ENCODE results near the gene AAMP. TPM values are rescaled to one million over a fixed set of nuclear protein-coding genes. Genes with fewer than 3 reads are reported as not detected.
"Not testable (repeated sequence)": the region's sequence is repeated elsewhere in the genome, so short reads cannot be mapped to it uniquely, and the experiment has no call there.

The AAMP gene
- polyA plus RNA-seq, 3 donors, result 64.6 to 142 (median 105) TPM

DNA sequence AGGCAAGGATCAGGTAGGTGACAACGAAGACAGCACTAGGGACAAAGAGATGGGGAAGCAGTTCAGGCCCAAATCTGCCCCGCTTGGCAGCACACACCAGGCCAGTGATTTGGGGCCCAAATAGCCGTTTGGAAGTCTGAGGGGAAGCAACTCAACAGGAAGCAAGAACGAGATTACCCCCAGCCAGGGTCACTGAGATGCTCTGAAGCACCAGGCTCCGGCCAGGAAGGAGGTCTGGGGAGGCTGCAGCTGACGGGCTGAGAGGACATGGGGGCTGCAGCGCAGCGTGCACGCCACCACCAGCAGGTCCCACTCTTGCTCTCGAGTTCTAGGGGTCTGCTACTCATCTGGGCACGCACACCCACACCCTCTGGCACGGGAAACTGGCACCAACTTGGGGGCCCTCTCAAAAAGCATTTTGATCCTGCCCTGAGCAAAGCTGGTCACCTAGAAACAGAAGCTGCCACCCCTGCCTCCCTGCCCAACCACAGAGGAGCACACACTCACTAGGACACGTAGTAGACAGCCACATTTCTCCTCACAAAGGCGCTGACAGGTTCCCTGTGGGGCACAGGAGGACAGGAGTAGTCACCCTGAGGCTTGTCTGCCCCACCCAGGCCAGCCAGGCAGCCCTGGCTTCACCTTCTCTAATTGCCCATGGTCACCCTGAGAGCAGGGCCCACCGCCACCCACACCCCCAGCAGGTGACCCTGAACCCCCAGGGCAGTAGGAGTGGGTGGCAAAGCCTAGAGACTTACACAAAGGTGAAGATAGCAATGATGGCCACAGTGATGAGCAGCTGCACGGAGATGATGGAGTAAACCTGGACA is 8.8 kb upstream of the AAMP start:
- 81 to 84% (median 81%) methylated on average over 16 of the region's 16 CpGs for WGBS, 3 donors
- no peak overlapping the region for H3K27ac ChIP-seq (ENCODE audit: low read depth, low read length)

DNA sequence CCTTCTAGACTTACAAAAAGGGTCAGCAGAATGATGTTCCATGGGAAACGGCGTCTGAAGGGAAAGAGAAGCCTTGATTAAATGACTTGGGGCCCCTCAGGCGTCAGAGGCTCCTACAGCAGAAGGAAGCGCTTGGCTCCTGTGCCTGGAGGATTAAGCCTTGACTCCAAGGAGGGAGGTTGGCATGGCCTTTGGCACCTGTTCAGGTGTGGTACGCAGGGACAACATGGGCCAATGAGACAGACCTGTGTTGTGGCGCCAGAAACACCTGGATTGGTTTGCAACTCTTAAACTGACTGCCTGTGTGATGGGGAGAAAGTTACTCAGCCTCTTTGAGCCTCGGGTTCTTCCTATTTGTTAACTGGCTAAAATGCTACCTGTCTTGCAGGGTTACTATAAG is 8.0 kb upstream of the AAMP start:
- 54 to 89% (median 64%) methylated on average over 7 of the region's 7 CpGs for WGBS, 3 donors
- no peak overlapping the region for H3K27ac ChIP-seq (ENCODE audit: low read depth, low read length)

DNA sequence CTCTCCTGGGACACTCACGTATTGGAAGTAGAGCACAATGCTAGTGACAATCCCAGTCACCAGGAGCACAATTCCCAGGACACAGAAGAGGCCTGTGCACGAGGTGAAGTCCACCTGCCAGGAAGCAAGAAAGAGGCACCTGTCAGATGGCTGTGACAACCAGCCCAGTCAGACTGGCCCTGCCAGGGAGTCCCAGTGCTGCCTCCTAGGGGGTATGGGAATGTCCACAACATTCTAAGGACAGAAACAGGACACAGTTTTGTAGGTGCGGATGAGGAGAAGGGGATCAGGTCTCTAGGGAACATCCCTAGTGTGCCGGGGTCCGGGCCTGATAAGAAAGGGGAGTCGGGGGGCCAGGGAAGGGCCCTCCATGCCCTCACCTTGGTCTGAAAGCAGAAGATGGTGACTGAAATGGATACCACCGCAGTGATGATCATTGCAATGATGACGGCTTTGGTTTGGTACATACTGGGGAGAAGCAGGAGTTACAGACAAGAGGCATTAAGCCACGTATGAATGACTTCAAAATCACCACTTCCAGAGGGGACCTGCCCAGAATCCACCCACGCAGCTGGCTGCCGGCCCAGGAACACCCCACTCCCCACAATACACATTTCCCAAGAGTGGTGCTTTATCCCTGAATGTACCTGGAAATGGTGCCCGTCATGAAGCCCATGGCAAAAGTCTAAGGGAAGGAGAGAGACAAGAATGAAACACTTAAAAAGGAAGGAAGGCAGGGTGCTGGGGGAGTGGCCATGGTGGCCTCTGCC is 7.2 kb upstream of the AAMP start:
- no peak overlapping the region for H3K27ac ChIP-seq (ENCODE audit: low read depth, low read length)
- WGBS, 3 donors, result 77 to 82% (median 77%) methylated on average over 12 of the region's 12 CpGs

DNA sequence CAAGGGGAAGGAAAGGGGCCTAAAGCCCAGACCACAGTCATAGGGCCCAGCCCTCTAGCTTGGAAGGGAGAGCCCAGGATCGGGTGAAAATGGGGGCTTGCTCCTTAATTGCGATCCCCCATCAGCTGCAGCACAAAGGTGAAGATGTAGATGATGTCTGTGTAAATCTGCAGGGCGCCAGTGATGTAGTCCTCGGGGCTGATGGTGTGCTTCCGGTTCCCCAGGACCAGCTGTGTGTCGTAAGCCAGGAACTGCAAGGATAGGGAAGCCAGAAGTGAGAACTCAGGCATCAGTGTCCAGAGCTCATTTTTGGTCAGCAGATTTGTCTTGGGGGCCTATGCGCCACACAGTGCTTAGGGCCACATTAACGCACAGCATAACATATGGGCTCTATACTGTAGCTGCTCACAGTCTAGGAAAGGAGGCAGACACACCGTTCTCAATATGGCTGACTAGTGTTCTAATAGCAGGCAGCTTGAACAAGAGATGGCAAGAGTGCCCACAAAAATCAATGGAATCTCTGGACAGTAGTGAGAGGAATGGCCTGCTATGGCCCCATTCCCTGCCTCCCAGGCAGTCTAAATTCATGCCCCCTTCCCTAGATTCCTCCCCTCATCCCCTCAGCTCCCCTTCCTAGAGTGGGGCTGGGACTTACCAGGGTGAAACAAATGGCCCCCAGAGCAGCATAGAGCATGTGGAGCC is 5.6 kb upstream of the AAMP start:
- WGBS, 3 donors, result 71 to 81% (median 79%) methylated on average over 9 of the region's 9 CpGs
- no peak overlapping the region for H3K27ac ChIP-seq (ENCODE audit: low read depth, low read length)

- H3K27ac ChIP-seq (ENCODE audit: low read depth, low read length), result no peak overlapping the region
- WGBS, 3 donors, result 65 to 75% (median 74%) methylated on average over 4 of the region's 4 CpGs
These were observed 4.6 kb upstream of the AAMP start for GRCh38 chr2:218274586-218274985.

GRCh38 chr2:218273908-218274249 is 3.9 kb upstream of the AAMP start:
- 54 to 81% (median 70%) methylated on average over 2 of the region's 2 CpGs for WGBS, 3 donors
- H3K27ac ChIP-seq (ENCODE audit: low read depth, low read length), result no peak overlapping the region

- WGBS, 3 donors, result 75 to 87% (median 79%) methylated on average over 8 of the region's 8 CpGs
- not testable (repeated sequence) for H3K27ac ChIP-seq (ENCODE audit: low read depth, low read length)
These were observed 3.4 kb upstream of the AAMP start for GRCh38 chr2:218273214-218273907.

GRCh38 chr2:218272531-218273212 is 2.7 kb upstream of the AAMP start:
- WGBS, 3 donors, result 18 to 25% (median 22%) methylated on average over 18 of the region's 18 CpGs
- no peak overlapping the region for H3K27ac ChIP-seq (ENCODE audit: low read depth, low read length)

GRCh38 chr2:218271865-218272530 is 2.1 kb upstream of the AAMP start:
- H3K27ac ChIP-seq (ENCODE audit: low read depth, low read length), result no peak overlapping the region
- WGBS, 3 donors, result 32 to 61% (median 47%) methylated on average over 5 of the region's 5 CpGs

DNA sequence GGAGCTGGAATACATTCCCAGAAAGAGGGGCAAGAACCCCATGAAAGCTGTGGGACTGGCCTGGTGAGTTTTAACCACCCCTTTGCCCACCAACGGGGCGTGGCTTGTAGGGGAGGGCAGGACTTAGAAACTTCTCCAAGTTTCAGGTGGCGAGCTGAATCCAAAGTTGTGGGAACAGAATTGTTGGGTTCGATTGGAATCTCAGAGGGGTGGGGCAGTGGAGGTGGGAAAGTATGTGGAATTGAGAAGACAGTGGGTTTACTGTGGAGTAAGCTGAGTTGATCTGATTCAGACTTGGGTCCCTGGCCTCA is 1.5 kb upstream of the AAMP start:
- no peak overlapping the region for H3K27ac ChIP-seq (ENCODE audit: low read depth, low read length)
- WGBS, 3 donors, result 19 to 53% (median 42%) methylated on average over 4 of the region's 4 CpGs

DNA sequence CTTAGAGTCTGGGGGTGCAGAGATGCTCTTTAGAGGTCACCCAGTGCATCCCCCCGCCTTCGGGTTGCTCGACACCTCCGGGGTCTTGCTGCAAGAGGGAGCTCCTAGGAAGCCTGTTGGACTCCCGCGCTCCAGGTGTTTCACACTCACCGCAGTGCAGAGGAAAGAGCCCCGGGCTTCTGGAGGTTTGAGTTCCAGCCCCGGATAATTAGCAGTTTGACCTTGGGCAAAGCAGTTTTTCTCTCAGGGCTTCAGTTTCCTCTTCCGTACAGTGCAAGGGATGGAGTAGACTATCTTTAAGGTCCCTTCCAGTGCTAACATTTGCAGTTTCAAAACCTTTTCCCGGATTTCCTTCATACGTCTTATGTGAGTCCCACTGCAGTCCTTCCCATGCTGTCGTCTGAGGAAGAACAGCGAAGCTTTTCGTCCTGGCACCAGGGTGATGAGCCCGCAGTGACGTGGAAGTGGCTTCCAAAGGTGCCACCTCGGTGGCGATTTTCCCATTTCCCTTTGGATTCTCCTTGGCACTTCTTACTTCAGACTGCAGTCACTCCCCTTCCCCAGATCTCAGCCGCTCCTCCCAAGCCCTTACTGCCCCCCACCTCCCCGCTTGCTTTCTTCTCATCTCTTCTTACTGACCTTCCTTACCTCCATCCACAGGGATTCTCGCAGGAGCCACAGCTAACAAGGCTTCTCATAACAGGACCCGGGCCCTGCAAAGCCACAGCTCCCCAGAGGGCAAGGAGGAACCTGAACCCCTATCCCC is 967 bp upstream of the AAMP start:
- 2 to 7% (median 6%) methylated on average over 23 of the region's 23 CpGs for WGBS, 3 donors

GRCh38 chr2:218267259-218267658 is 2.7 kb downstream of the AAMP start:
- no peak overlapping the region for H3K27ac ChIP-seq (ENCODE audit: low read depth, low read length)
- 95 to 97% (median 95%) methylated on average over 6 of the region's 6 CpGs for WGBS, 3 donors

More for the DNA sequence above, 967 bp upstream of the AAMP start:
- no peak overlapping the region for H3K27ac ChIP-seq (ENCODE audit: low read depth, low read length)

DNA sequence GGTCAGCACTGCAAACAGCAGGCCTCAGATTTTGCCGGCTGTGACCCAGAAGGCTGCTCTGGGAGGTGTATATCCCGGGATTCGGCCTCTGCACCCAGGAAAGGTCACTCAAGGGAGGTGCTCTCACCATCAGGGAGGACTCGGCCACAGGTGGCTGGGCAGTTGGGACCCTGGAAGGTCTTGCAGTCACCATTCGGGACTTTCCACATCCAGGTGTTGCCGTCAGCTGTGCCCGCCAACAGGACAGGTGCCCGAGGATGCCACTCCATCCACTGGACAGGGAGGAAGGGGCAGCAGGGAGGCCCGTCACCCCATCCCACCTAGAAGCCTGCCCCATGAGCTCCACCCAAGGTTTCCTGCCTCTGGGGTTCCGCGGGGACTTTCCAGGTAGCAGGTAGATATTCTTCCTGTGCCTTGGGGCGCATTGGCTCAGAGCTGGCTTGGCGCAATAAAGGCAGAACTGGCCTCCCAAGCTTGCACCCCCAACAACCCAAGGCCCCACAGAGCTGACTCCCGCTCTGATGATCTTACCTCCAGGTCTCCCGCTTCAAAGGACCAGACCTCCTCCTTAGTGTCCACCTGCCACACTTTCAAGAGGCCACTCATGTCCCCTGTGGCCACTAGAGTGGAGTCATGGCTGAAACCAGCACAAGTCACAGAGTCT is 3.5 kb downstream of the AAMP start:
- WGBS, 3 donors, result 91 to 96% (median 93%) methylated on average over 14 to 15 of the region's 15 CpGs
- no peak overlapping the region for H3K27ac ChIP-seq (ENCODE audit: low read depth, low read length)

DNA sequence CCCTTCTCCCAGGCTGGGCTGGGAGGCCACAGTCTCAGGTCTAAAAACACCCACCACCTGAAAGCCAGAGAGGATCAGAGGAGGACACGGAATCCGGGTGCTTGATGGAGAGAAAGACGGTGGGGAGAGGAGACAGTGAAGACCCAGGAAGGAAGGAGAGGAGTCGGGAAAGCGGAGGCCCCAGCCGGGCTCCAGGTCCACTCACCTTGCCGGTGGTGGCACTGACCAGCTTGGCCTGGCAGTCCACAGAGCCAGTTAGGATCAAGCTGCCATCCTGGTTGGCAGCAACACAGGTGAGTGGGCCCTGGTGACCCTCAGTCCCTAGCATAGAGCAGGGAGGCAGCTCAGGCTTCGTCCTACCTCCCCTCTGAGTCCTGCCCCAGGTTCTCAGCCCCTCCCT is 4.3 kb downstream of the AAMP start:
- 86 to 95% (median 94%) methylated on average over 8 of the region's 8 CpGs for WGBS, 3 donors
- no peak overlapping the region for H3K27ac ChIP-seq (ENCODE audit: low read depth, low read length)

- 57 to 89% (median 82%) methylated on average over 22 of the region's 22 CpGs for WGBS, 3 donors
- H3K27ac ChIP-seq (ENCODE audit: low read depth, low read length), result no peak overlapping the region
These were observed 5.0 kb downstream of the AAMP start for GRCh38 chr2:218264773-218265561.
